Peyer's patch (tissue), 4 donors: ENCODE measurements around the gene CRACDL.

Experiments used
- POLR2A ChIP-seq, 2 donors: fragments of 450-650 bp; IDR thresholded peaks; one replicate each; pipeline ENCODE4 v1.5.1; 2017; ENCODE audit warnings: antibody characterized with exemption in 2 of 2, mild to moderate bottlenecking in 2 of 2, moderate library complexity in 2 of 2
- TF ChIP-seq, protein P1 (sequence below), 6 experiments: fragments of 450-650 bp in 4 of 6; fragments of 200-600 bp in 2 of 6; sonication (generic) in 1 of 6; IDR thresholded peaks; one replicate each; pipeline ENCODE4 v1.5.1; 2017 to 2019; ENCODE audit warnings: antibody characterized with exemption in 6 of 6, mild to moderate bottlenecking in 3 of 6, moderate library complexity in 1 of 6

DNA sequence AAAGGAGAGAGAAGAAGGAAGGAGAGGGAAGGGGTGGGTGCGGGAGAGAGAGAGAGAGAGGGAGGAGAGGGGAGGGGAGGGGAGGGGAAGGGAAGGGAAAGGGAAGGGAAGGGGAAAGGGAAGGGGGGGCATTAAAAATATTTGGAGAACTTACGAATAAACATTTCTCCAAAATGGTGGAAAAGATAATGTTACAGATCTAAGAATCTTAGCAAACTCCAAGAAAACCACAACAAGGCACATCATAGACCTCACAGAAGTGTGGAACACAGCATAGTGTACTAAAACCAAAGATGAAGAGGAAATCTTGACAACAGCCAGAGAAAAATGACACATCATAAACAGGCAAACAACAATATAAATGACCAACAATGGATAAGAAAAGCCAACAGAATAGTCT, 83.1 kb downstream of the CRACDL start:
- TF ChIP-seq, protein P1, sequence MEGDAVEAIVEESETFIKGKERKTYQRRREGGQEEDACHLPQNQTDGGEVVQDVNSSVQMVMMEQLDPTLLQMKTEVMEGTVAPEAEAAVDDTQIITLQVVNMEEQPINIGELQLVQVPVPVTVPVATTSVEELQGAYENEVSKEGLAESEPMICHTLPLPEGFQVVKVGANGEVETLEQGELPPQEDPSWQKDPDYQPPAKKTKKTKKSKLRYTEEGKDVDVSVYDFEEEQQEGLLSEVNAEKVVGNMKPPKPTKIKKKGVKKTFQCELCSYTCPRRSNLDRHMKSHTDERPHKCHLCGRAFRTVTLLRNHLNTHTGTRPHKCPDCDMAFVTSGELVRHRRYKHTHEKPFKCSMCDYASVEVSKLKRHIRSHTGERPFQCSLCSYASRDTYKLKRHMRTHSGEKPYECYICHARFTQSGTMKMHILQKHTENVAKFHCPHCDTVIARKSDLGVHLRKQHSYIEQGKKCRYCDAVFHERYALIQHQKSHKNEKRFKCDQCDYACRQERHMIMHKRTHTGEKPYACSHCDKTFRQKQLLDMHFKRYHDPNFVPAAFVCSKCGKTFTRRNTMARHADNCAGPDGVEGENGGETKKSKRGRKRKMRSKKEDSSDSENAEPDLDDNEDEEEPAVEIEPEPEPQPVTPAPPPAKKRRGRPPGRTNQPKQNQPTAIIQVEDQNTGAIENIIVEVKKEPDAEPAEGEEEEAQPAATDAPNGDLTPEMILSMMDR (IDR thresholded peaks at IDR 0.05), result no peak
- TF ChIP-seq POLR2A (IDR thresholded peaks at IDR 0.05), result no peak
